PFSK-1 (cell line): ENCODE measurements around the gene MIB1.

Experiments
- FOXP2 ChIP-seq: optimal IDR thresholded peaks from 2 replicates; pipeline ENCODE3; 2011; ENCODE audit warnings: borderline replicate concordance, control low read depth, inconsistent platforms; ENCODE audit not compliant: insufficient read depth; ENCODE audit errors: extremely low read length, extremely low read depth
- POLR2AphosphoS5 ChIP-seq: IDR thresholded peaks from 2 replicates; pipeline ENCODE4 v1.6.1; 2012; ENCODE audit warnings: low read depth, mild to moderate bottlenecking, control low read depth, low read length, moderate library complexity
- SIN3A ChIP-seq: IDR thresholded peaks from 2 replicates; pipeline ENCODE4 v1.6.1; 2012; ENCODE audit warnings: mild to moderate bottlenecking, low read length, moderate library complexity, borderline replicate concordance; ENCODE audit not compliant: insufficient read depth
- TAF1 ChIP-seq: IDR thresholded peaks from 2 replicates; pipeline ENCODE4 v1.6.1; 2012; ENCODE audit warnings: low read length, control low read depth, borderline replicate concordance; ENCODE audit not compliant: insufficient read depth
- TF ChIP-seq, protein P1 (sequence below), 2 experiments: IDR thresholded peaks; 2 replicates each; pipeline versions ENCODE4 v1.6.1 to v1.8.0; 2011 to 2012; ENCODE audit warnings: low read depth in 2 of 2, low read length in 2 of 2, control low read depth in 1 of 2, inconsistent platforms in 1 of 2, mild to moderate bottlenecking in 1 of 2, moderate library complexity in 1 of 2; ENCODE audit not compliant: insufficient read depth in 1 of 2

The MIB1 gene

DNA sequence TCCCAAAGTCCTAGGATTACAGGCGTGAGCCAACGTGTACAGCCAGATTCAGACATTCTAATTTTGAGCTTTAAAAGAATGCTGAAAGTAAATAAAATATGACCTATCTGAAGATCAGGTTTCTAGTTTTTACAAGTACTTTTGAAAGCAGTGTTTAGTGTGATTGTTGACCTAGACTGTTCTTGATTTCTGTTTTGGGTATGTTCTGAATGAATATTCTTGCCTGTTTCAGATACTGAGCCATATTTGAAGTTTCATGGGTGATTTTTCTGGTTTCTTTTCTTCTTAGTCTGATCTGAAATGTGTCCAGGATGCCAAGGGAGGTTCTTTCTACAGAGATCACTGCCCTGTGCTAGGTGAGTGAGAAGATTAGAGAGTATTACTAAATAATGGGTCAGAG lies 37.2 kb downstream of the MIB1 start:
- no peak for TF ChIP-seq POLR2AphosphoS5
- TF ChIP-seq TAF1: no peak
- TF ChIP-seq SIN3A: no peak
- TF ChIP-seq, protein P1, sequence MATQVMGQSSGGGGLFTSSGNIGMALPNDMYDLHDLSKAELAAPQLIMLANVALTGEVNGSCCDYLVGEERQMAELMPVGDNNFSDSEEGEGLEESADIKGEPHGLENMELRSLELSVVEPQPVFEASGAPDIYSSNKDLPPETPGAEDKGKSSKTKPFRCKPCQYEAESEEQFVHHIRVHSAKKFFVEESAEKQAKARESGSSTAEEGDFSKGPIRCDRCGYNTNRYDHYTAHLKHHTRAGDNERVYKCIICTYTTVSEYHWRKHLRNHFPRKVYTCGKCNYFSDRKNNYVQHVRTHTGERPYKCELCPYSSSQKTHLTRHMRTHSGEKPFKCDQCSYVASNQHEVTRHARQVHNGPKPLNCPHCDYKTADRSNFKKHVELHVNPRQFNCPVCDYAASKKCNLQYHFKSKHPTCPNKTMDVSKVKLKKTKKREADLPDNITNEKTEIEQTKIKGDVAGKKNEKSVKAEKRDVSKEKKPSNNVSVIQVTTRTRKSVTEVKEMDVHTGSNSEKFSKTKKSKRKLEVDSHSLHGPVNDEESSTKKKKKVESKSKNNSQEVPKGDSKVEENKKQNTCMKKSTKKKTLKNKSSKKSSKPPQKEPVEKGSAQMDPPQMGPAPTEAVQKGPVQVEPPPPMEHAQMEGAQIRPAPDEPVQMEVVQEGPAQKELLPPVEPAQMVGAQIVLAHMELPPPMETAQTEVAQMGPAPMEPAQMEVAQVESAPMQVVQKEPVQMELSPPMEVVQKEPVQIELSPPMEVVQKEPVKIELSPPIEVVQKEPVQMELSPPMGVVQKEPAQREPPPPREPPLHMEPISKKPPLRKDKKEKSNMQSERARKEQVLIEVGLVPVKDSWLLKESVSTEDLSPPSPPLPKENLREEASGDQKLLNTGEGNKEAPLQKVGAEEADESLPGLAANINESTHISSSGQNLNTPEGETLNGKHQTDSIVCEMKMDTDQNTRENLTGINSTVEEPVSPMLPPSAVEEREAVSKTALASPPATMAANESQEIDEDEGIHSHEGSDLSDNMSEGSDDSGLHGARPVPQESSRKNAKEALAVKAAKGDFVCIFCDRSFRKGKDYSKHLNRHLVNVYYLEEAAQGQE (IDR thresholded peaks at IDR 0.05; ENCODE audit: insufficient read depth in 1 of 2, low read depth in 2 of 2, low read length in 2 of 2): no peak
- no peak for TF ChIP-seq FOXP2

DNA sequence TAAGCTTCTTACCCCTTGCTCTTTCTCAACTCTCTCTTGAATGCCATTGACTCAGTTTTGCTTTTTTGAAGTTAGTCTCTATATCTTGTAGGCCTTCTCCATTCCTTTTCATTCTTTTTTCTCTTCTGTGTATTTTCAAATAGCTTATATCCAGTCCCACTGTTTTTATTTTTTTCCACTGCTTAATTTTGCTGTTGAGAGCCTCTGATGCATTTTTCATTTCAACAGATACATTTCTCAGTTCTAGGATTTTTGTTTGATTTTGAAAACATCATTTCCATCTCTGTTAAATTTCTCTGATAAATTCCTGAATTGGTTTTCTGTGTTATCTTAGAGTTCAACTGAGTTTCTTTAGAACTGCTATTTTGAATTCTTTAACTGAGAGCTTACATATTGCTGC lies 45.9 kb downstream of the MIB1 start:
- TF ChIP-seq, protein P1 (IDR thresholded peaks at IDR 0.05; ENCODE audit: insufficient read depth in 1 of 2, low read depth in 2 of 2, low read length in 2 of 2): no peak
- TF ChIP-seq TAF1 (no peak), FOXP2 (no peak), SIN3A (no peak), POLR2AphosphoS5 (no peak)

DNA sequence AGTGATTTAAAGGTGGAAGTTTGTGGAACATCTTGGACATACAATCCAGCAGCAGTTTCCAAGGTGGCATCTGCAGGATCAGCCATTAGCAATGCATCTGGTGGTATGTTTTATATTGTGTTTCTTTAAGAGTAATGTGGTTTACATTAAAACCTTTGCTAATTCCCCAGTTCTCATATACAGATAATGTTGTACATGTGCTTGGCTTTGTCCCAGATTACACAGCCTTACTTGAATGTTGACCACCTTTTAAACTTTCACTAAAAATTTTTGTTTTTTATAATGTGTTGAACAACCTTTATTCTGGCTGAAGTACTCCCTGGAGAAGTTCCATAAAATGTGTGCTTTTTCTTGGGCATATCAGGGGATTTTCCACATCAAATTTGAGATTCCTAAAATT lies 57.5 kb downstream of the MIB1 start:
- TF ChIP-seq SIN3A (no peak), POLR2AphosphoS5 (no peak), TAF1 (no peak), FOXP2 (no peak)
- TF ChIP-seq, protein P1 (IDR thresholded peaks at IDR 0.05; ENCODE audit: insufficient read depth in 1 of 2, low read depth in 2 of 2, low read length in 2 of 2): no peak

DNA sequence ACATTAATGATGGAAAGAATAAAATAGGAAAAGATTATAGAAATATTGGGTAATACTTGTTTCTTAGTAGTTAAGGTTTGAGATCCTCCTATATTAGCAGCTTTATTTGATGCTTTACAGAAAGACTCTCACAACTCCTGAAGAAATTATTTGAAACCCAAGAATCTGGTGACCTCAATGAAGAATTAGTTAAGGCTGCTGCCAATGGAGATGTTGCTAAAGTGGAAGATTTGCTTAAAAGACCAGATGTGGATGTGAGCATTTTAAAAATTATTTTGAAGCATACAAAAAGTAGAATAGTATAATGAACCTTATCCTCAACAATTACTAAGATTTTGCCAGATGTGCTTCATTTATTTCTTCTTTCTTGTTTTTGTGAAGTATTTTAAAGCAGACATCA lies 59.1 kb downstream of the MIB1 start:
- TF ChIP-seq SIN3A (no peak), FOXP2 (no peak), POLR2AphosphoS5 (no peak), TAF1 (no peak)
- TF ChIP-seq, protein P1 (IDR thresholded peaks at IDR 0.05; ENCODE audit: insufficient read depth in 1 of 2, low read depth in 2 of 2, low read length in 2 of 2): no peak

DNA sequence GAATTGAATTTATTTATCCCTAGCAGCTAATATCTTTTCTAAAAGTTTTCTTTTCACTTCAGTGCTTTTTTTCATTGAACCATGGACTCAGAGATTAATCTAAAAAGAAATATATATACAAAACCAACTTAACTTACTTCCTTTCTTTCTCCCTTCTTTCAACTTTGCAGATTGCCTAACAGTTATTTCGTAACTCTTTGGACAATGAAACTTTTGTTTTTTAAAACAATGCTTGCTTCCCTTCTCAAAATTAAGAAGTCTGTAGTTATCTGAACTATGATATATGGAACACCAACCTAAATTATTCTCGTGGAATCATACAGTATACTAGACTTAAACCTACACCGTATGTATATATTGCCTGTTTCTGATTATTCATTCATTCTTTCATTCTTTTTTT lies 62.9 kb downstream of the MIB1 start:
- TF ChIP-seq SIN3A (no peak), POLR2AphosphoS5 (no peak), FOXP2 (no peak), TAF1 (no peak)
- TF ChIP-seq, protein P1 (IDR thresholded peaks at IDR 0.05; ENCODE audit: insufficient read depth in 1 of 2, low read depth in 2 of 2, low read length in 2 of 2): no peak
